Keratinocyte (primary cell): Measurements from ENCODE around the gene AQP6.

Source experiments
- CTCF ChIP-seq, 3 experiments: IDR thresholded peaks in 1 of 3; conservative IDR thresholded peaks in 1 of 3; optimal IDR thresholded peaks in 1 of 3; 2 replicates in 2 of 3; 3 replicates in 1 of 3; pipeline versions ENCODE3 to v1.5.1; 2011; ENCODE audit warnings: low read length in 3 of 3, mild to moderate bottlenecking in 3 of 3, moderate library complexity in 2 of 3, control low read depth in 1 of 3, inconsistent platforms in 1 of 3; ENCODE audit not compliant: insufficient read depth in 2 of 3; ENCODE audit errors: extremely low read depth in 1 of 3
- EZH2 ChIP-seq: IDR thresholded peaks from one replicate; pipeline ENCODE4 v1.6.1; 2012; ENCODE audit warnings: inconsistent platforms, mild to moderate bottlenecking, low read length, moderate library complexity

DNA sequence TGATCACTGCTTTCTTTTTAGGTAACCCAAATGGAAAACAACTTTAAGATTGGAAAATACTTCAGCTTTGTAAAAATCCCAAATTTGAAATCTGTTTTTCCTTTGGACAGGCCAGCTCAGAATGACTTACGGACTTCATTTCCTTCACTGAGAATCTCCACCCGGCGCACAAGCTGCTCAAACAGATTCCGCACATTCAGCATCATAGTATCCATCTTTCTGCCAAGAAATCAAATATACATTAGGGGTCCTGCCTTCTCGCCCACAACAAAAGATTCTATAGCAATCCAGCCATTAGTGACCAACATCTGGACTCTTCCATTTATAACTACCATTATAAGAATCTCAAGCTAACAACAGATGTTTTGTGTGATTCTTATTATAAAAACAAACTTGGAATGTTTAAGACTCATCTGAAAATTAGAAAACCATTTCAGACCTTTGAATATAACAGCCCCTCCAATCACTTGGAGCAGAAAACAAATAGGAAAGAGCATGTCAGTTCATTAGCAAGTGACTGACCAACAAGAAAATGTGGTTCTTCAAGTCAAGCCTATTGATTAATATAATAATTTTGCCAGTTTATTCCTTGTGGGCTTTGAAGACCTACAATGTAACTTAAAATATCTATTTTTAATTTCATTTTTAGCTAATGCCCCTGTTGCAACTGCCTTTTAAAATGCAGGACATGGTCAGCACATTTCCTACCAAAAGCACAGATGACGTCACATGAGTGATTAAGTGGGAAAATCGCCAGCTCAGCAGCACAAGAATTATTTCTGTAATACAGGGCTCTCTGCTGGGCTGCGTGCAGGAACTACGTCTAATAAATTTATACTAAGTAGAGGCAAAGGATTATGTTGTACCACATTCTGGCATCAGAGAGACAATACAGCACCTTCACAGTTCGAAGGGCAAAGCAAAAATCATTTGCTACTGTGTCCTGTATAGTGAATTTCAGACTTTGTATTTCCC lies 44.0 kb downstream of the AQP6 start:
- TF ChIP-seq CTCF (optimal IDR thresholded peaks at IDR 0.05 in 1 of 3, IDR thresholded peaks at IDR 0.05 in 1 of 3, conservative IDR thresholded peaks at IDR 0.05 in 1 of 3; ENCODE audit: extremely low read depth in 1 of 3, insufficient read depth in 2 of 3, low read length in 3 of 3) = no peak
- no peak for TF ChIP-seq EZH2
